ENCODE data around the gene AFAP1.

GRCh38 chr4:7879127-7879526, 60.5 kb downstream of the AFAP1 start:
- TF ChIP-seq CTCF (IDR thresholded peaks at IDR 0.05) = no peak
- no peak for TF ChIP-seq POLR2A (IDR thresholded peaks at IDR 0.05)
- TF ChIP-seq EP300 (IDR thresholded peaks at IDR 0.05) = no peak
- no peak for TF ChIP-seq POLR2AphosphoS5 (IDR thresholded peaks at IDR 0.05)
